Renal cortex interstitium (tissue), 11 donors: ENCODE results near the gene FCRL6. TPM values are rescaled to one million over a fixed set of nuclear protein-coding genes. Genes with fewer than 3 reads are reported as not detected.

Experiments
- DNase-seq, 11 donors: peaks; one replicate each; pipeline ENCODE4 v3.0.0-alpha.2; 2013; ENCODE audit warnings: low read depth in 9 of 11, low spot score in 4 of 11; ENCODE audit errors: extremely low read depth in 1 of 11
- polyA plus RNA-seq, 3 donors: library from polyadenylated mRNA; unstranded; fragments of 120-200 nt; gene quantifications; one replicate each; pipeline ENCODE4 v1.2.1, GENCODE V29; 2013; ENCODE audit not compliant: insufficient read length in 3 of 3

FCRL6 gene
- polyA plus RNA-seq, 3 donors = 0.19 to 0.32 (median 0.20) TPM

DNA sequence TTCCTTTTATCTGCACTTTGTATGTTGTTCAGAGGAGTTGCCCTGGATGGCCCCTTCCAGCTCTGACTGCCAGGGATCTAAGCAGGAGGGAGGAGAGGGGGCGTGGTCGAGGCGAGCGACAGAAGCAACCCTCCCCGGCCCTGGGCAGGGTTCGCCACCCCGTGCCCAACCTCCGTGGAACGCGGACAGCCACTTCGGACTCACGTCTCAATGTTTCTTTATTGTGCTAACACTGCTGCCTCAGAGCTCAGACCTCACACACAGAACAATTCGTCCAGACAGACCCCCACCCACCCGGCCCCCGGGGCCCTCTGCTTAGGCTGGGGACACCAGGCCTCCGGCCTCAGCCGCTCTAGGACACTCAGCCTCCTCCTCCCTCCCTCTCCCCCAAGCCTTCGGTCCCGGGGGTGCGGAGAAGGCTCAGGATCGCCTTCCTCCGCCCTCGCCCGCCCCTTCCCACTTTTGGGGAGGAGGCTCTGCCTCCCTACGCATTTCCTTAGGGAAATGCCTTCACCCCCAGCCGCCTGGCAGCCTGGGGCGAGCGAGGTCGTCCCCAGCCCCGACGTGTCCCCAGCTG lies 52.0 kb downstream of the FCRL6 start:
- DNase-seq = peak in 6 of 11 donors; percentile 36 to 57 (median 49)

DNA sequence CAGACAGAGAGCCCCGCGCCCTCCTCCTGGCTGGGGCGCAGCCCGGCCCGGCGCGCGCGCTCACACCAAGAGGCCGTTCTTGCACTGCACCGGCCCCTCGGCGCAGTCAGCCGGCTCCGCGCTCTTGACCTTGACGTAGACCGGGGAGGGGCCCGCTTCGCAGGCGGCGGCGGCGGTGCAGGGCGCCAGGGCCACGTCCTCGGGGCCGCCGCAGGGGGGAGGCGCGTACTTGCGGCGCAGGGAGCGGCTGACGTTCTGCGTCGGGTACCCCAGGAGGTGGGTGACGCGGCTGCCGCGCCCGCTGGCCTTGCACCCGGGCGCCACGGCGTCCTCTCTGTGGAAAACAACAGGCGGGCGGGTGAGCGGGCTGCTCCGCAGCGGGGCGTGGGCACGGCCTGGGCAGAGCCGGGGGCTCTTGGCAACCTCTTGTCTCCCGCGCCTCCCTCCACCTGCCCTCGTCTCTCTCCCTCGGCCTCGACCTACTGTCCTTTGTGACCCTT lies 52.6 kb downstream of the FCRL6 start:
- DNase-seq = peak in 9 of 11 donors; percentile 50 to 79 (median 72)

DNA sequence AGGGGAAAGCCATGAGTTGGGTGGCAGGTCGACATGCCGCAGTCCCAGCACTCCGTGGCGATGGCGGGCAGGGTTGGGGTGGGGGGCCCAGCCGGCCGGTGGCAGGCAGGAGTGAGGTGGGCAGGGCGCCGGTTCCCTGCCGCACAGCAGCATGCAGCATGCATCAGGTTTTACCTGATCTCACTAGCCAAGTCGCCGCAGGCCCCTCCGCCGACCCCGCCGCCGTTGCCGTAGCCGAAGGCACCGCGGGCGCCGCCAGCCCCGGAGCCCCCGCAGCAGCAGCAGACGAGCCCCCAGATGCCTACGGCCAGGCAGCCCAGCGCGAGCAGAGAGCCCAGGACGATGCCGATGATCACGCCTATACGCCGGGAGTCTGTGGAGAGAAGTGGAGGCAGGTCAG lies 53.5 kb downstream of the FCRL6 start:
- DNase-seq = no peak

DNA sequence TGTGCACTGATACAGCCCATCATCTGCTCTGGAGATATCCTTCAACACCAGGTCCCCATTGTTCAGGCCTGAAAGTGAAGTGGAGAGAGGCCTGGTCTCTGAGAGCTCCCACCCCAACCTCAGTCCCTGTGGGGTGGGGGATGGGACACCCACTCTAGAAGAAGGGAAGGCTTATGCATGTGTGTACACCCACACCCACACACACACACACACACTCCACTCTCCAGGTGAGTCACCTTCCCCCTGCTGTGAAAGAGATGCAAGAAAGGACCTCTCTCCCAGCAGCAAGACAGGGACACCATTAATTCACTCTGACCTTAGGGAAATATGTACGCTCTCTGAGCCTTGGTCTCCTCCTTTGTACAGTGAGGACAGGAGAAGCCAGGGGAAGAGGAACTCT lies 54.4 kb downstream of the FCRL6 start:
- DNase-seq = no peak

DNA sequence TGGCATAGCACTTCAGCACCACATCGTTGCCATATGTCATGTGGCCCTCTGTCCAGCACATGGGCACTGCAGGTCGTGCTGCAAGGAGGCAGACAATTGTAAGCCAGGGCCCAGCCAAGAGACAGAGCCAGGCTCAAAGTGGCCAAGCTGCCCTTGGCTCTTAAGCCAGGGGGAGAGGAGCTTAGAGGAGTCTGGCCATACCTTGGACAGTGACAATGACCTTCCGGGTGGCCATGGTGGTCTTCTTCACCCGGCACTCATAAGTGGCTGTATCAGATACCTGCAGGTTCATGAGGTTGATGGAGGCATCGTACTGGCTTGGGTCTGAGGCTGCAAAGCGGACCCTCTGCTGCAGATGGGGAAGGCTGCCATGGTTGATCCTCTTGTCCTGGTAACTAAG lies 55.7 kb downstream of the FCRL6 start:
- no peak for DNase-seq

DNA sequence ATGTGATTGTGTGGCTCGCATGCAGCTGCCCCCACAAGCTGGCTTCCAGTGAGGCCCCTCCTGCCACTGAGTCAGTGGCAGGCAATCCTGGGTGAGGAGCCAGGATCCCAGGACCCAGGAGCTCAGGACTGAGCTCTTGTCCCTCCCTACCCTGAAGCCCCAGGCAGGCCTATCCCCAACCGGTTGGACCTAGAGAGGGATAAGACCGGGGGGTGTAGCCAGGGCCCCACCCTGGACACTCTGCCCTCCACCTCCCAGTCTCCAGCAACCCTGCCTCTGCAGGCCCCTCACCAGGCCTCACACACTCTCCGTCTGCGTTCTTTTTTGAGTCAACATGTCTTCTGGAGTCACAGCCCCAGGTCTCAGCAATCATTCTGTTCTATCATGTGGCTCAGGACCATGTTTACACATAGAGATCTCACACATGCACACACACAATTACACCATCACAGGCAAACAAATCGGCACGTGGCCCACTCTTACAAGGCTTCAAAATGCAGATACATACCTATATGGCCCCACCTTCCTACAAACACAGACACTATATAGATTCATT lies 57.7 kb downstream of the FCRL6 start:
- DNase-seq = no peak

DNA sequence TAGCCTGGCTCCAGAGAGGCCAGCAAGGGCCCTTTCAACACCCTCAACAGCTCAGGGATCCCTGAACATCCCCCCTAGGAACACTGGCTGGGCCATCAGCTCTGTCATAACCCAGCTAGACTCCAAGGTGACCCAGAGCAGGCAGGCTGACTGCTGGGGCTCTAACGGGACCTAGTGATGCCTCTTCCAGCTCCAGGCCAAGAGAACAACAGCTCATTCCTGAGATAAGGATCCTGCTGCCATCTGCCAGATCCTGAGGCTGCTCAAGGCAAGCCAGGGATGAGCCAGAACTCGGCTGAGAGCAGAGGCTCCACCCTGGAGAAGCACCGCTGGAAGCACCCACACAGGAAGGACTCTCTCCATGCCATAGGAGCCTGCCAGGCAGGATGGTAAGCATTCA lies 58.3 kb downstream of the FCRL6 start:
- no peak for DNase-seq

DNA sequence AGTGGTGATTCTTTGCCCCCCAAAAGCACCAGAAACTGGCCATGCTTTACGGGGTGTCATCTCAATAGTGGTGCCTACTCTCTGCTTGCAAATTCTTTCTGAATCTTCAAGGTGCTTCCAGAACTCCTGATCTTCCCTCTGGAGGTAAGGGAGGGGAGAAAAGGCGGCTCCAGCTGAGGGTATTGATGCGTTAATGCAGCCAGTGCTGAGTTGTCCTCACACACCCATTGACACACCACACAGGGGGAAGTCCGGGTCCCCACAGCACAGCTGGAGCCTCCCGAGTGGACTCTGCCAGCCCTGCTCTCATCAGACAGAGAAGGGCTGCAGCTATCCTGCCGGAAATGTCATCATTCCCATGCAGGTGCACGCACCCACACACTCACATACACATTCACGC lies 59.1 kb downstream of the FCRL6 start:
- DNase-seq = no peak

DNA sequence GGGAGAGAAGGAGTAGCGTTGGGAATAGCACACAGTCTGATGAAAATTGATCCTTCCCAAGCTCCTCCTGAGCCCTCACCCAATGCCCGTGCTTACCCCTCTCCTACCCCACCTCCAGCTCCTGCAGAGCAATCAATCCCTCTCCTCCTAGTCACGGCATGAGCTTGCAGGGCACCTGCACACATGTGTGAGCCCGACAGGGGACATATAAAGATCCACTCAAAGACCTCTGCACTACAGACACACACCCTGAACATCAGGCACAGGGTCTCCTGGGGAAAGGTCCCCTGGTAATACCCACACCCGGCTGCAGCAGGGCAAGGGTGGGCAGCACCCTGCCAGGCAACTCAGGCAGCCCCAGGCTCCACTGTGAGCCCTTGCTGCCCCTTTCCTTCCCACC lies 59.9 kb downstream of the FCRL6 start:
- no peak for DNase-seq

DNA sequence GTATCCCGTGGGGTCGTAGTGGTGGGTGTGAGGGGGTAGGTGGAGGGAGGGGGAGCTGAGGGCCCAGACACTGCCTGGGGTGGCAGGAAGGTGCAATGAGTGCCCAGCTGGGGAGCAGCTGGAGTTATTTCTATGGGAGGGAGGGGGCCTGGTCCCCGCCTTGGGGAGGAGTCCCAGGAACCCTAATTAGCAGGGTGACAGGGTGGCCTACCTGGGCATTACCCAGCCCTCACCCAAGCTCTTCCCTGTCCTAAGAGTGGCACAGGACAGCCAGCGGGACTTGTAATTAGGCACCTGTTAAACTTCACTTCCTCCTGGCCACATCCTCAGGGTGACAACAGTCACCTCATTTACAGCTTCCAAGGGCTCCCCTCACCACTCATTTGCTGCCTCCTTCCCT lies 60.4 kb downstream of the FCRL6 start, which contains the start of gene VSIG8:
VSIG8 (minus strand) TSS at position 101 of the 400 bp plus-strand sequence. CDS start 136 bp downstream, outside the sequence.
- no peak for DNase-seq

DNA sequence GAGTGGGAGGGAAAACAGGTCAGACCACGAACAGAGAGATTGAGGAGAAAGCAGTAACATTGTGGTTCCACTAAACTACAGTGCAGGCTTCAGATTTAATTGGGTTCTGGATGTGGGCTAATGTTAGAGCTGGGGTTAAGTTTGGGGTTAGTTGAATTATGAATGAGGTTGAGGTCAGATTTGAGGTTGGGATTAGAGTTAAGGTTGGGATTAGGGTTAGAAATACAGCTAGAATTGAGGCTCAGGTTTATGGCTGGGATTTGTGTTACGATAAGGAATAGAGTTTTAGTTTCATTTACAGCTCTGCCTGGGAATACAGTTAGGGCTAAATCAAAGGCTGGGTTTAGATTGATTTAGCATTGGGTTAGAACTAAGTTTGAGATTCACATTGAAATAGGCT lies 62.1 kb downstream of the FCRL6 start:
- DNase-seq = no peak

Other genes with a start within 250 kb of the FCRL6 start
- not detected for gene APCS, start 214.5 kb upstream of the FCRL6 start, polyA plus RNA-seq
- gene CRP, start 87.8 kb upstream of the FCRL6 start, polyA plus RNA-seq = not detected
- gene DUSP23, start 21.4 kb upstream of the FCRL6 start, polyA plus RNA-seq = 10 to 100 TPM; 22.1 to 34.1 (median 31.5) TPM
- under 1 TPM; 0.65 to 0.96 (median 0.91) TPM for gene SLAMF8, start 24.5 kb downstream of the FCRL6 start, polyA plus RNA-seq
- gene VSIG8, start 60.3 kb downstream of the FCRL6 start, polyA plus RNA-seq = 1 to 10 TPM in 1 of 3 donors, under 1 TPM in 2; 0.30 to 1.2 (median 0.32) TPM
- 1 to 10 TPM; 3.0 to 4.4 (median 3.1) TPM for gene CFAP45, start 97.8 kb downstream of the FCRL6 start, polyA plus RNA-seq
- gene TAGLN2, start 123.1 kb downstream of the FCRL6 start, polyA plus RNA-seq = 100 to 1,000 TPM; 119 to 150 (median 126) TPM
- 10 to 100 TPM; 12.7 to 19.9 (median 18.1) TPM for gene IGSF9, start 143.3 kb downstream of the FCRL6 start, polyA plus RNA-seq
- gene SLAMF9, start 151.9 kb downstream of the FCRL6 start, polyA plus RNA-seq = not detected
- 10 to 100 TPM; 11.7 to 13.0 (median 12.4) TPM for gene PIGM, start 229.6 kb downstream of the FCRL6 start, polyA plus RNA-seq